ENCODE measurements around the gene FMN2.

FMN2 gene

DNA sequence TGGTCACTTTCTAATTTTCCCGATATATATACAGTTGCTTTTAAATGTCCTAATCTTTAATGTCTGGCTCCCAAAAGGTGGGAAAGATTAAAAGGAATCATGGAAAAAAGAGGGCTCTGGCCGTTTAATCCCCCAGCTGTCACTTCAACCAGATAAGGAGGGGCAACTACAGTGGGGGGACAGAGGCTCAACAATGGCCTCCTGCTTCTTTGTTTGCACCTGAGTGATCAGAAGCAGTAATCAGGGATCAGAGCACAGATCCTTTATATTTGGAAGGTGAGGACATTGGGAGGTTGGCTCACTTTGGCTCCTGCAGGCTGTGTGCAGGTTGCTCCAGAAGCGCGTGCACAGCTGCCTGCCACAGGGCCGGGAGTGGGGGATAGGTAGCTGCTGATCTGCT is 212.8 kb downstream of the FMN2 start:
- 71% methylated on average over 4 of the region's 5 CpGs for WGBS (ENCODE audit: insufficient coverage)

DNA sequence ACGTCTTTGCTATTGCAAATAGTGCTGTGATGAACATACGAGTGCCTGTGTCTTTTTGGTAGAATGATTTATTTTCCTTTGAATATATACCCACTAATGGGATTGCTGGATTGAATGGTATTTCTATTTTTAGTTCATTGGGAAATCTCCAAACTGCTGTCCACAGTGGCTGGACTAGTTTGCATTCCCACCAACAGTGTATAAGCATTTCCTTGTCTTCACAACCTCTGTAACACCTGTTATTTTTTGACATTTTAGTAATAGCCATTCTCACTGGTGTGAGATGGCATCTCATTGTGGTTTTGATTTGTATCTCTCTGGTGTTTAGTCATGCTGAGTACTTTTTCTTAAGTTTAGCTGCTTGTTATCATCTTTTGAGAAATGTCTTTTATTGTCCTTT is 215.0 kb downstream of the FMN2 start:
- ChIA-PET POLR2A (no interaction called here), CTCF (no interaction called here)
- 100% methylated on average over 1 of the region's 2 CpGs for WGBS (ENCODE audit: insufficient coverage)
- H3K27me3 ChIP-seq (replicated peaks in 2 of 5; ENCODE audit: control insufficient read depth in 4 of 5, insufficient read depth in 5 of 5, low read length in 4 of 5) = no peaks in the 10 kb centered on the region
- no peak for DNase-seq
- H3K9me3 ChIP-seq (ENCODE audit: control extremely low read depth in 1 of 5, control insufficient read depth in 4 of 5, insufficient read depth in 2 of 5, low read depth in 1 of 5, low read length in 4 of 5) = no peaks in the 10 kb centered on the region
- no peaks in the 10 kb centered on the region for H3K36me3 ChIP-seq (ENCODE audit: control insufficient read depth in 4 of 4, insufficient read depth in 4 of 4, low read length in 3 of 4)
- no peak overlapping the region for H3K4me3 ChIP-seq (ENCODE audit: control insufficient read depth in 1 of 7, extremely low read depth in 1 of 7, insufficient read depth in 4 of 7, low read depth in 2 of 7, low read length in 6 of 7)
- no peaks in the 10 kb centered on the region for H3K4me1 ChIP-seq (ENCODE audit: control extremely low read depth in 1 of 4, control insufficient read depth in 4 of 4, insufficient read depth in 4 of 4, low read length in 3 of 4)
- H3K27ac ChIP-seq (ENCODE audit: insufficient read depth in 1 of 2, low read depth in 1 of 2, low read length in 2 of 2, poor library complexity in 1 of 2, severe bottlenecking in 2 of 2) = no peak overlapping the region

More for the DNA sequence above, 212.8 kb downstream of the FMN2 start:
- H3K9me3 ChIP-seq (ENCODE audit: control extremely low read depth in 1 of 5, control insufficient read depth in 4 of 5, insufficient read depth in 2 of 5, low read depth in 1 of 5, low read length in 4 of 5) = no peaks in the 10 kb centered on the region
- H3K27ac ChIP-seq (ENCODE audit: insufficient read depth in 1 of 2, low read depth in 1 of 2, low read length in 2 of 2, poor library complexity in 1 of 2, severe bottlenecking in 2 of 2) = no peak overlapping the region
- H3K4me3 ChIP-seq (ENCODE audit: control insufficient read depth in 1 of 7, extremely low read depth in 1 of 7, insufficient read depth in 4 of 7, low read depth in 2 of 7, low read length in 6 of 7) = no peak overlapping the region
- DNase-seq = no peak
- no peaks in the 10 kb centered on the region for H3K36me3 ChIP-seq (ENCODE audit: control insufficient read depth in 4 of 4, insufficient read depth in 4 of 4, low read length in 3 of 4)
- H3K27me3 ChIP-seq (replicated peaks in 2 of 5; ENCODE audit: control insufficient read depth in 4 of 5, insufficient read depth in 5 of 5, low read length in 4 of 5) = no peaks in the 10 kb centered on the region
- no peaks in the 10 kb centered on the region for H3K4me1 ChIP-seq (ENCODE audit: control extremely low read depth in 1 of 4, control insufficient read depth in 4 of 4, insufficient read depth in 4 of 4, low read length in 3 of 4)
- POLR2A ChIA-PET = no interaction called here
- CTCF ChIA-PET = no interaction called here

DNA sequence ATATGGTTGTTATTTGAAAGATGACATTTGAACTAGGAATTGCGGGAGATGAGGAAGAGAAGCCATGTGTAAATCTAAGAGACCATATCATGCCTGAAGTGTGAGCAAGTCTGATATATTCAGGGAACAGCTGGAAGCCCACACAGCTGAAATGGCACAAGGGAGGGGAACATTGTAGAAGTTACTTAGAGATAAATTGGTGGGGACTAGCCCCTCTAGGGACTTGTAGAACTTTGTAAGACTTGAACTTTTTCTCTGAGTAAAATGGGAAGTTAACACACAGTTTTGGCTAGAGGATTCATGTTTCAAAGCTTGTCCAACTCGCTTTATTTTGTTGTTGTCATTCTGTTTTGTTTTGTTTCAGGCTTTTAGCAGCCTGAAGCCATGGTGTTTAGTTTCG is 216.4 kb downstream of the FMN2 start:
- 79% methylated on average over 3 of the region's 3 CpGs for WGBS (ENCODE audit: insufficient coverage)
- H3K36me3 ChIP-seq (ENCODE audit: control insufficient read depth in 4 of 4, insufficient read depth in 4 of 4, low read length in 3 of 4) = no peaks in the 10 kb centered on the region
- H3K4me3 ChIP-seq (ENCODE audit: control insufficient read depth in 1 of 7, extremely low read depth in 1 of 7, insufficient read depth in 4 of 7, low read depth in 2 of 7, low read length in 6 of 7) = no peak overlapping the region
- no peak for DNase-seq
- peaks cover 0 to 4% (median 0%) of the 10 kb centered on the region in 4 experiments for H3K4me1 ChIP-seq (ENCODE audit: control extremely low read depth in 1 of 4, control insufficient read depth in 4 of 4, insufficient read depth in 4 of 4, low read length in 3 of 4)
- no peak overlapping the region for H3K27ac ChIP-seq (ENCODE audit: insufficient read depth in 1 of 2, low read depth in 1 of 2, low read length in 2 of 2, poor library complexity in 1 of 2, severe bottlenecking in 2 of 2)
- ChIA-PET CTCF (interaction anchor here (1.8 kb wide), 1 partner anchor 10 kb away, joined by 4 read pairs; no protein-coding TSS in a partner anchor), POLR2A (no interaction called here)
- no peaks in the 10 kb centered on the region for H3K9me3 ChIP-seq (ENCODE audit: control extremely low read depth in 1 of 5, control insufficient read depth in 4 of 5, insufficient read depth in 2 of 5, low read depth in 1 of 5, low read length in 4 of 5)
- H3K27me3 ChIP-seq (replicated peaks in 2 of 5; ENCODE audit: control insufficient read depth in 4 of 5, insufficient read depth in 5 of 5, low read length in 4 of 5) = no peaks in the 10 kb centered on the region

DNA sequence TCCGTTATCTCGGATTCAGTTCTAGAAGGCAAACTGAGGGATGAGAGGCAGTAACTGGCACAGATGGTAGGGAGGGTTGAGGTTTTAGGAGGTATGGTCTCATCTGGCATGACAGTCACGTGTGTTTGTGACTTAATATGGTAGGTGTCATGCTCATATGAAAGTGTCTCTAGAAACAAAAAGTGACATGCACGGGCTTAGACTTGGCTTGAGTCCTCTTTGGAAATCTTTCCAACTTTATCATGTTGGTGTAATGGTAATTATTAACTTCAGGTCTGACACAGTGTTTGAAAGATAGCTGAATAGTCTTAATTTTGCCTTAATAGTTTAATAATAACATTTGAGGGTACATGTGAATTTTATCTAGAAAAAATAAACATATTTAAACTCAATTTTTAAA is 218.1 kb downstream of the FMN2 start:
- H3K4me3 ChIP-seq (ENCODE audit: control insufficient read depth in 1 of 7, extremely low read depth in 1 of 7, insufficient read depth in 4 of 7, low read depth in 2 of 7, low read length in 6 of 7) = no peak overlapping the region
- DNase-seq = no peak
- POLR2A ChIA-PET = no interaction called here
- 100% methylated on average over 2 of the region's 4 CpGs for WGBS (ENCODE audit: insufficient coverage)
- no peaks in the 10 kb centered on the region for H3K9me3 ChIP-seq (ENCODE audit: control extremely low read depth in 1 of 5, control insufficient read depth in 4 of 5, insufficient read depth in 2 of 5, low read depth in 1 of 5, low read length in 4 of 5)
- CTCF ChIA-PET = no interaction called here
- H3K36me3 ChIP-seq (ENCODE audit: control insufficient read depth in 4 of 4, insufficient read depth in 4 of 4, low read length in 3 of 4) = no peaks in the 10 kb centered on the region
- peaks cover 0 to 4% (median 0%) of the 10 kb centered on the region in 4 experiments for H3K4me1 ChIP-seq (ENCODE audit: control extremely low read depth in 1 of 4, control insufficient read depth in 4 of 4, insufficient read depth in 4 of 4, low read length in 3 of 4)
- H3K27ac ChIP-seq (ENCODE audit: insufficient read depth in 1 of 2, low read depth in 1 of 2, low read length in 2 of 2, poor library complexity in 1 of 2, severe bottlenecking in 2 of 2) = no peak overlapping the region
- H3K27me3 ChIP-seq (replicated peaks in 2 of 5; ENCODE audit: control insufficient read depth in 4 of 5, insufficient read depth in 5 of 5, low read length in 4 of 5) = no peaks in the 10 kb centered on the region

DNA sequence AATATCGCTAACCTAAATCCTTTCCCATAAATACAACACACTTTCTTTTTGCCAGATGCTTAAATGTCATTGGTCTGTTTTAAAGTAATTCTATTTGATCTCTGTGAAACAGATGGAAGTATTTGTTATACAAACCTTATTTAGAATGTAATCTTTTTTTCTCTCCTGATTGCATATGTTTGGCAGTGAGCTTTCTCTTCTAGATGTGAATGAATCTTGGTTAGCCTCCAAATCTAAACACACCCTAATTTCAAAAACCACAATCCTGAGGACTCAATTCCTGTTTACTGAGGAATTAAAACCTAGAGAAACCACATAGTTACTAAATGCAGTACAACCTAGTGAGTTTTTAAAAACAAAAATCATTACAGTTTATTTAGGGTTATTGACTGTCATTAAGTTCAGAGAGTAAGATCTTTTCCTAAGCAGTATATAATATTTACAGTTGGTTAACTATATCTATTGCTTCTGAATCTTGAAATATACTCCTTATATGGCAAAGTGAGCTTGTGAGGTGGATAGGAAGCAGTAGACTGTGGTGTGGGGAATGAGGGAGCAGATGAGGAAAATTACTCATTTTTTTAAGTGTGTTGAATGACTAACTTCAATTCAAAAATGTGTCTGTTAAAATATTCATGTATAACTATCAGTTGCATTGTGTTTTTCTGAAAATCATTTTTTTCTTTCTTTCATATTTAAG is 218.7 kb downstream of the FMN2 start:
- no peaks in the 10 kb centered on the region for H3K9me3 ChIP-seq (ENCODE audit: control extremely low read depth in 1 of 5, control insufficient read depth in 4 of 5, insufficient read depth in 2 of 5, low read depth in 1 of 5, low read length in 4 of 5)
- H3K36me3 ChIP-seq (ENCODE audit: control insufficient read depth in 4 of 4, insufficient read depth in 4 of 4, low read length in 3 of 4) = no peaks in the 10 kb centered on the region
- H3K27ac ChIP-seq (ENCODE audit: insufficient read depth in 1 of 2, low read depth in 1 of 2, low read length in 2 of 2, poor library complexity in 1 of 2, severe bottlenecking in 2 of 2) = no peak overlapping the region
- ChIA-PET CTCF (no interaction called here), POLR2A (no interaction called here)
- no CpG with 5 or more reads among the region's 1 CpG for WGBS (ENCODE audit: insufficient coverage)
- no peak overlapping the region for H3K4me3 ChIP-seq (ENCODE audit: control insufficient read depth in 1 of 7, extremely low read depth in 1 of 7, insufficient read depth in 4 of 7, low read depth in 2 of 7, low read length in 6 of 7)
- no peaks in the 10 kb centered on the region for H3K27me3 ChIP-seq (replicated peaks in 2 of 5; ENCODE audit: control insufficient read depth in 4 of 5, insufficient read depth in 5 of 5, low read length in 4 of 5)
- H3K4me1 ChIP-seq (ENCODE audit: control extremely low read depth in 1 of 4, control insufficient read depth in 4 of 4, insufficient read depth in 4 of 4, low read length in 3 of 4) = peaks cover 0 to 4% (median 0%) of the 10 kb centered on the region in 4 experiments
- no peak for DNase-seq

DNA sequence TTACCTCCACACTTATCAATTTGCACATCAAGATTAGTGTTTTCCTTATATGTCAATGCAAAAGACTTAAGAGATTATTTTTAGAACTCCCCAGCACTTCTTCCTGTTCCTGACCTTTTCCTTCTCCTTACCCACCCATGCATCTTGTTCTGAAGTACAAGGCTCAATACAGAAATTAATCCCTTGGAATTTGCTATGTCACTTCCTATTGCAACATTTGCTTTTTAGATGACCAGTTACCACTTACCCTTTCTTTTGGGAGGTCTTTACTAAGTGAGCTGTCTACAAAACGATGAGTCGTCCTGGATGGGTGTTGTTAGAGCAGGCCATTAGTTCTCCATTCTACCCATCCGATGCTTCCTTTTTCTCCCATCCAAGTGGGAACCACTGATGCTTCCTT is 221.2 kb downstream of the FMN2 start:
- CTCF ChIA-PET = no interaction called here

DNA sequence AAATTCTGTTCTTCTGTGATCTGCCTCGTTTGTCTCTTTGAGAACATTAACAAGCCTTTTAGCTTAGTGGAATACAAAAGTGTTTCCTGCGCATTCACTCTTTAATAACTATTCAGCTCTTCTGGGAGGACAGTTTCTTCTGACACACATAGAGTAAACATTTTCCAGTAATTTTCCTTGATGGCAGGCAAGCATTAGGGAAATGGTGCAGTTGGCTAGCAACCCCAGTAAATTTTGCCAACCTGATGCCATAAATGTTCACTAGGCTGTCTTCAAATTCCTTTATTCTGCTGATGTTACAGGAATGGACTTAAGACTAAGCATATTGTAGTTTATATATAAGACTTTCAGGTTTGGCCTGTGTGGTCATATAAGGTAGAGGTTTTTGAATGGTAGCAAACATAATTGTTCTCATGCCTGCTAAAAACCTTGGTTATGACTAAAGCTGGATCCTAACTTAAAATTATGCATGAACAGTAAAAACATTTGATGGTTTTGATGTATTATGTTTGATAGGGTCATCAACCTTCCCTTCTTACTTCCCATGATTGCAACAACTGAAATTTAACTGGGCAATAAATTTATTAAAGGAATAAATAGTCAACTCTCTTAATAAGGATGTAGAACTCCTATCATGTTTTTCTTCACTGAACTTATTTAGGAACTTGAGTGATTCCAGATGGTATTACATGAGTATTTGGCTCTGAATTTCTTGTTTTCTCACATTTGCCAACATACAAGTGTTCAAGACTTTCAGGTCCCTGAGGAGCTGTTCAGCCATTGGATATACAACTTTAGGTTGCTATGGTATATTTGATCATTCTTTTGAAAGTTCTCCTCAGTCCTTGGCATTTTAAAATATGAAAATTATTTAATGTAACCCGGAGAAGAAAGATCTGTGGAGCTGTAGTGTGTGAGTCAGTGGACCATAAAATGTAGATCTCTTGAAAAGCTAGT is 223.4 kb downstream of the FMN2 start:
- 100% methylated on average over 2 of the region's 3 CpGs for WGBS (ENCODE audit: insufficient coverage)
- ChIA-PET POLR2A (no interaction called here), CTCF (no interaction called here)
- Histone ChIP-seq H3K27me3 (replicated peaks in 2 of 5; ENCODE audit: control insufficient read depth in 4 of 5, insufficient read depth in 5 of 5, low read length in 4 of 5) (no peaks in the 10 kb centered on the region), H3K27ac (ENCODE audit: insufficient read depth in 1 of 2, low read depth in 1 of 2, low read length in 2 of 2, poor library complexity in 1 of 2, severe bottlenecking in 2 of 2) (no peak overlapping the region), H3K4me1 (ENCODE audit: control extremely low read depth in 1 of 4, control insufficient read depth in 4 of 4, insufficient read depth in 4 of 4, low read length in 3 of 4) (peaks cover 0 to 4% (median 0%) of the 10 kb centered on the region in 4 experiments), H3K36me3 (ENCODE audit: control insufficient read depth in 4 of 4, insufficient read depth in 4 of 4, low read length in 3 of 4) (no peaks in the 10 kb centered on the region), H3K9me3 (ENCODE audit: control extremely low read depth in 1 of 5, control insufficient read depth in 4 of 5, insufficient read depth in 2 of 5, low read depth in 1 of 5, low read length in 4 of 5) (no peaks in the 10 kb centered on the region), H3K4me3 (ENCODE audit: control insufficient read depth in 1 of 7, extremely low read depth in 1 of 7, insufficient read depth in 4 of 7, low read depth in 2 of 7, low read length in 6 of 7) (no peak overlapping the region)
- DNase-seq = no peak

More for the DNA sequence above, 221.2 kb downstream of the FMN2 start:
- no peaks in the 10 kb centered on the region for H3K36me3 ChIP-seq (ENCODE audit: control insufficient read depth in 4 of 4, insufficient read depth in 4 of 4, low read length in 3 of 4)
- no peaks in the 10 kb centered on the region for H3K9me3 ChIP-seq (ENCODE audit: control extremely low read depth in 1 of 5, control insufficient read depth in 4 of 5, insufficient read depth in 2 of 5, low read depth in 1 of 5, low read length in 4 of 5)
- H3K4me3 ChIP-seq (ENCODE audit: control insufficient read depth in 1 of 7, extremely low read depth in 1 of 7, insufficient read depth in 4 of 7, low read depth in 2 of 7, low read length in 6 of 7) = no peak overlapping the region
- POLR2A ChIA-PET = no interaction called here
- H3K27ac ChIP-seq (ENCODE audit: insufficient read depth in 1 of 2, low read depth in 1 of 2, low read length in 2 of 2, poor library complexity in 1 of 2, severe bottlenecking in 2 of 2) = no peak overlapping the region
- peak in 1 of 3 donors; percentile 0 for DNase-seq
- WGBS (ENCODE audit: insufficient coverage) = no CpG with 5 or more reads among the region's 3 CpGs
- no peaks in the 10 kb centered on the region for H3K27me3 ChIP-seq (replicated peaks in 2 of 5; ENCODE audit: control insufficient read depth in 4 of 5, insufficient read depth in 5 of 5, low read length in 4 of 5)
- peaks cover 0 to 4% (median 0%) of the 10 kb centered on the region in 4 experiments for H3K4me1 ChIP-seq (ENCODE audit: control extremely low read depth in 1 of 4, control insufficient read depth in 4 of 4, insufficient read depth in 4 of 4, low read length in 3 of 4)
